Activated CD8-positive, alpha-beta memory T cell treated with anti-CD3 and anti-CD28 coated beads for 48 hours (primary cell): ENCODE data around the gene PROSER1.
"Not testable (repeated sequence)": the region's sequence is repeated elsewhere in the genome, so short reads cannot be mapped to it uniquely, and the experiment has no call there.

Experiments
- DNase-seq, 3 experiments: peaks; one replicate each; pipeline ENCODE4 v3.0.0-alpha.2; 2020; ENCODE audit warnings: low read depth in 2 of 3, low spot score in 2 of 3

Gene PROSER1

GRCh38 chr13:39037880-39038568 is at the start of gene PROSER1, which contains the start of gene NHLRC3:
PROSER1 (minus strand) TSS chr13:39038089; CDS start chr13:39037242, 847 bp downstream.
NHLRC3 (plus strand) TSS chr13:39038456; CDS start chr13:39038640, 184 bp downstream.
- DNase-seq, result peak; percentile 64 to 77 (median 72)

- DNase-seq, result not testable (repeated sequence)
Measured at GRCh38 chr13:39086251-39086945, 48.5 kb upstream of the PROSER1 start.

GRCh38 chr13:39073983-39074382 is 36.1 kb upstream of the PROSER1 start:
- no peak for DNase-seq

DNA sequence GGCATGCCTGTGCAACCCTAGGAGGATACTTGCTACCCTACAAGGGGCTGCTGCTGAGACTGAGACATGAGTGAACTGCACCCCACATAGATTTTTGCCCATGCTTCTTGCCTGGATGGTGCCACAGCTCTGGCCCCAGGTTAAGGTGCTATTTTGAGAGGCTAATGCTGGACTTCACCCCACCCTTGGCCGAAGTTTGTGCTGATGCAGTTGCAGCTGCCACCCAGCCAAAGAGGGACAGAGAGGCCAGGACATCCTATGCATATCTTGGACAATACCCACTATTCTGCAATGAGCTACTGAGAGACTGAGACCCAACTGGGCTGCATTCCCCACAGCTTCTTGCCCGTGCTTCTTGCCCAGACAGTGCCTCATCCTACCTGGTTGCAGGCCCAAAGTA is 35.0 kb upstream of the PROSER1 start:
- no peak for DNase-seq

- DNase-seq, result no peak
Measured at GRCh38 chr13:39062004-39062403, 24.1 kb upstream of the PROSER1 start.

DNA sequence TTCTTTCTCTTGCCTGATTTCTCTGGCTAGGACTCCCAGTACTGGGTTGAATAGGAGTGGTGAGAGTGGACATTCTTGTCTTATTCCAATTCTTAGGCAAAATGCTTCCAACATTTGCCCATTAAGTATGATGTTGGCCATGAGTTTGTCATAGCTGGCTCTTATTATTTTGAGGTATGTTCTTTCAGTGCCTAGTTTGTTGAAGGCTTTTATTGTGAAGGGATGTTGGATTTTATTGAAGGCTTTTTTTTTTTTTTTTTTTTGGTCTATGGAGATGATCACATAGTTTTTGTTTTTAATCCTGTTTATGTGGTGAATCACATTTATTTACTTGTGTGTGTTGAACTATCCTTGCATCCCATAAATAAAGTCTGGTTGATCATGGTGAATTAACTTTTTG is 20.2 kb upstream of the PROSER1 start:
- no peak for DNase-seq

- no peak for DNase-seq
Measured at GRCh38 chr13:39056018-39056417, 18.1 kb upstream of the PROSER1 start.

GRCh38 chr13:39054112-39054511 is 16.2 kb upstream of the PROSER1 start:
- no peak for DNase-seq

GRCh38 chr13:39052944-39053343 is 15.1 kb upstream of the PROSER1 start:
- no peak for DNase-seq

- DNase-seq, result no peak
Measured at GRCh38 chr13:39051157-39051556, 13.3 kb upstream of the PROSER1 start.

GRCh38 chr13:39049274-39049673 is 11.4 kb upstream of the PROSER1 start:
- no peak for DNase-seq

DNA sequence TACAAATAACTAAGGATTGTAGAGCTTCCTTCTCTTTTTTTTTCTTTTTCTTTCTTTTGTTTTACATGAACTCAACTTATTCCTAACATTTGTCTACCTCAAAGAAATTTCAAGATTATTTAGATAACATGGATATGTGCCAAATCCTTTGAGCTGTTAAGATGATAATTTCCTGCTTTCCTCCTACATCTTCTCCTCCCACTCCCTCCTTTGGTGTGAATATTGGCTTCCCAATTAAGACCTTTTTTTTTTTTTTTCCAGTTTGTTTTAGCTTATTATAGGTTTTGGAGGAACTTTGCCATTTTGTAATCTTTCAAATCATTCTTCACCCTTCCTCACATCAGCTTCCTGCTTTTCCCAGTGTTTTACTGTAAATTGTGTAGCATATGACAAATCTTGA is 10.9 kb upstream of the PROSER1 start:
- DNase-seq, result no peak

GRCh38 chr13:39047560-39047959 is 9.7 kb upstream of the PROSER1 start:
- DNase-seq, result no peak

- DNase-seq, result no peak
Measured at GRCh38 chr13:39044536-39044935, 6.6 kb upstream of the PROSER1 start.

DNA sequence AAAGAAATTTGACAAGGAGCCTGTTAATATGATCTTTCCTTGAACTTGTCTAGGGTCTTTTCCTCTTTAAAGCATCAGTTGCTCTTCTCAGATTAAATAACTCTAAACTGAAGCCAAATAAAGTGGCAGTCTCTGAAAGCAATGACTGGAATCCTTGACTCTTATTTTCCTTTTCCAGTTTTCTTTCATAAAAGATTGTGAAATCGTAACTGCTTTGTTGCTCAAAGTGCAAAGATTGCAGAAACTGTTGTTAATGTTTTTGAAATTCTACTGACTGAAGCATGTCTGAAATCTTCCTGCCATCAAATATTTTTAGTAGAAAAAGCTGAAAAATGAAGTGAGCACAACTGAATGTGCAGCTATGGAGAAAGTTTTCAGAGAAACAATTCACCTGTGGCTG is 2.3 kb upstream of the PROSER1 start:
- DNase-seq, result no peak

DNA sequence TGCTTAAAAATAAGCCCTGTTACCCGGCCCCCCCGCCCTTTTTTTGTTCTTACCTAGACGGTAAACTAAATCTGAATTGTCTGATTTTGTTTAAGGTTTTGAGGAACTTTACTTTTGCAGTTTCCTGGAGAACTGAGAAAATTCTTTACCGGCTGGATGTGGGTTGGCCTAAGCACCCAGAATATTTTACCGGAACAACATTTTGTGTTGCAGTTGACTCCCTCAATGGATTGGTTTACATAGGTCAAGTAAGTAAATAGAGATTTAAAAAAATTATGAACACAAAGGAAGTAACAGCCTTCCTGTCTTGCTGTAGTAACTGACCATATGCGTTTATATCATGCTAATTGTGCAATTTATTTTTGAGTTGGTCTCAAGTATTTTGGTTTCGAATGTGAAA is 1.2 kb upstream of the PROSER1 start:
- no peak for DNase-seq

GRCh38 chr13:39038569-39039030 is 711 bp upstream of the PROSER1 start:
- peak in 2 of 3 experiments; percentile 12 to 44 for DNase-seq

DNA sequence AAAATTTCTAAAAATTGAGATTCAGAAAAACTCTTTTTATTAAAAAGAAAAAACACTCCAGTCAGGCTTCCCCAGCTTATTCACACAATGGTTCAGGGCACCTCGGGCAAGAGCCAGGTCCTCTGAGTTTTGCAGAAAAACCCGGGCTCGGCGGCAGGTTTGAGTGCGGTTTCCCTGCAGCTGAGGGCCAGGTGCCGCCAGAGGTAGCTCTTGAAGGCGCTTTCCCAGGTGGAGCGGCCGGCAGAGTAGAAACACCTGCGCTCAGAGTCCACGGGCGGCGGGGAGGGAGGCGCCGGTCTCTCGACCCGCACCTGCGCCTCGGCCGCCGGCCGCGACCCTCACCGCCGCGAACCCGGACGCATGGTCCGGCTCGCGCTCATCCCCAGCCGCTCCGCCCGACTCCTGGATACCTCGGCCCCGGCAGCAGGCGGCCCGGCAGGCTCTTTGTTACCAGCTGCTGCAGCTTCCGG is 444 bp downstream of the PROSER1 start:
- no peak for DNase-seq

GRCh38 chr13:39036212-39036611 is 1.7 kb downstream of the PROSER1 start:
- DNase-seq, result no peak

GRCh38 chr13:39035799-39036198 is 2.1 kb downstream of the PROSER1 start:
- no peak for DNase-seq

DNA sequence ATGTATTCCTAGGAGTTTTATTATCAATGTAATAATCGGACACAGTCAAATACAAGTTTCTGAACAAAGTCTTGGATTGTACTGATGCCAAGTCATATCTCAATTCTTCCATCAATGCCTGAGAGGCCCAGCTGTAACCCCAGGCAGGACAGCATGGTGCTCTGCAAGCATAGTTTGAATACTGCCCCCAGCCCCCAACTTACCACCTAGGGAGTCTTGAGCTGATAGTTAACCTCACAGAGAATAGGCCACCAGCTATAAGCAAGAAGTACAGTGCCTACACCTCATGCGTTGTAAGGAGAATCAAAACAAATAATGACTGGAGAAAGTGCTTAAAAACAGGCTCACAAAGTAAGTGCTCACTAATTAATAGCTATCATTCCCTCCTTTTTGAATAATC is 2.7 kb downstream of the PROSER1 start:
- no peak for DNase-seq

DNA sequence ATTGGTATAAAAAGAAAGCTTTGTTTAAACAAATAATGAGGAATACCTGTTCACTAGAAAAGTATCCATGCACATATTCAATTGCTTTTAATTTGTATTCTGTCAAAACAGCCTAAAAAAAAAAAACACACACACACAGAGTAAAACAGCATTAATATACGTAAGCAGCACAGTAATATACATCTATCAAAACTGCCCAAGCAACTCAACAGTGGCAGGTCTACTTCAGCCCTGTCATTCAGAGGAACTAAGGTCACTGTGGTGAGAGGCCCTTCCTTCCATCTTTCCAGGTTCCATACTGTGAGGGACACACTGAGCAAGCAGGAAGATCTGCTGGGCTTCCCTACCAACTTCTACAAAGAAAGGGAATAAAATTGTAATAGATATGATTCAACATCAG is 3.8 kb downstream of the PROSER1 start:
- DNase-seq, result no peak
